GM19372 (cell line): Measurements from ENCODE around the gene MLLT10.
A peak's percentile ranks its signal among the peaks of the same experiment; 100 is the strongest.
"Not testable (repeated sequence)": the region's sequence is repeated elsewhere in the genome, so short reads cannot be mapped to it uniquely, and the experiment has no call there.

ENCODE experiments used
- ATAC-seq: cut with Tn5 transposase; IDR thresholded peaks from one replicate; pipeline ENCODE4 v1.9.1; 2021; ENCODE audit warnings: mild to moderate bottlenecking, low read depth, moderate library complexity; ENCODE audit not compliant: unreplicated experiment

MLLT10 gene

DNA sequence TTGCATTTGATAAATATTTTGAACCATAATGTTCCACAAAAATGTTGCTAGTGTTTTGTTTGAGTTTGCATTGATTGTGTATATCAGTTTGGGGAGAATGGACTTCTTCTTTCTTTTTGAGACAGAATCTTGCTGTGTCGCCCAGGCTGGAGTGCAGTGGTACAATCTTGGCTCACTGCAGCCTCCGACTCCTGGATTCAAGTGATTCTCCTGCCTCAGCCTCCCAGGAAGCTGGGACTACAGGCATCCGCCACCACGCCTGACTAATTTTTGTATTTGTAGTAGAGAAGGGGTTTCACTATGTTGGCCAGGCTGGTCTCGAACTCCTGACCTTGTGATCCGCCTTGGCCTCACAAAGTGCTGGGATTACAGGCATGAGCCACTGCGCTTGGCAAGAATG lies 25.0 kb downstream of the MLLT10 start:
- ATAC-seq, result not testable (repeated sequence)

DNA sequence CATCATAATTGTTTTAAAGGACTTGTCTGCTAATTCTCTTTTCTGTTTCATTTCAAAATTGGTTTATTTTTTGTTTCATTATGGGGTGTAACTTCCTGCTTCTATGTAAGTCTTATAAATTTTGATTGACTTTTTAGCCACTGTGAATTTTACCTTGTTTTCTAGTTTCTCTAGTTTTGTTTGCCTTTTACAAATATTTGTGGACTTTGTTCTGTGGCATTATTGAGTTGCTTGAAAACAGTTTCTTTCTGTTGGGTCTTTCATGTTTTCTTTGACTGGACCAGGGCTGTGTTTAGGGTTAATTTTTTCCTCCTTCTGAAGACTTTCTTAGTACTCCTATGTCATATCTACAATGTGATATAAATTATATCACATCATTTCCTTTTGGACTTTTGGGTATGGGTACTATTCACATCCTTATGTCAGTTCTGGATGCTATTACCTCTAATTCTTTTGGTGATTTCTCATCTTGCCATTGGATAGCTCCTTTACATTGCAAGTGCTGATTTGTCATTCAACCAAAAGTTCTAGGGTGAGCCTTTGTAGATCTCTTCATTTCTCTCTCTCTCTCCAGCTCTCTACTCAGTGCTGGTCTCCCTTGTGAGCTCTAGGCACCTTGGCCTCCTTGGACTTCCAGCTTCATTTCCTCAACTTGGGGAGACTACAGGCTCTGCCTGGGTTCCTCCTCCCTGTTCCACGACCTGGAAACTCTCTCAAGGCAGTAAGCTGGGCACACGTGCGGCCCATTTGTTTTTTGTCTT lies 36.9 kb downstream of the MLLT10 start:
- no peak for ATAC-seq

DNA sequence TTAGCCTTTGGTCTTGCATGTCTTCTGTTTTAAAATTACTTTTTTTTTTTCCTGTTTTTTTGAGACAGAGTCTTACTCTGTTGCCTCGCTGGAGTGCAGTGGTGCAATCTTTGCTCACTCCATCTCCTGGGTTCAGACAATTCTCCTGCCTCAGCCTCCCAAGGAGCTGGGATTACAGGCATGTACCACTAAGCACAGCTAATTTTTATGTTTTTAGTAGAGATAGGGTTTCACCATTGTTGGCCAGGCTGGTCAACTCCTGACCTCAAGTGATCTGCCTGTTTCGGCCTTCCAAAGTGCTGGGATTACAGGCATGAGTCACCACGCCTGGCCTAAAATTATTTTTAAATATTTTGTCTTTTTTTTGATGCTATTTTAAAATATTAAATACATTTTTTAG lies 38.5 kb downstream of the MLLT10 start:
- no peak for ATAC-seq

DNA sequence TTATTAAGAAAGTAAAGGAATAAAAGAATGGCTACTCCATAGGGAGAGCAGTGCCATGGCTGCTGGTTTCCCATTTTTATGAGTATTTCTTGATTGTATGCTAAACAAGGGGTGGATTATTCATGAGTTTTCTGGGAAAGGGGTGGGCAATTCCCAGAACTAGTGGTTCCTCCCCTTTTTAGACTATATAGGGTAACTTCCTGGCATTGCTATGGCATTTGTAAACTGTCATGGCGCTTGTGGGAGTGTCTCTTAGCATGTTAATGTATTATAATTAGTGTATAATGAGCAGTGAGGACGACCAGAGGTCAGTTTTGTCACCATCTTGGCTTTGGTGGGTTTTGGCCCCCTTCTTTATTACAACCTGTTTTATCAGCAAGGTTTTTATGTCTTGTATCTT lies 40.5 kb downstream of the MLLT10 start:
- ATAC-seq, result not testable (repeated sequence)

DNA sequence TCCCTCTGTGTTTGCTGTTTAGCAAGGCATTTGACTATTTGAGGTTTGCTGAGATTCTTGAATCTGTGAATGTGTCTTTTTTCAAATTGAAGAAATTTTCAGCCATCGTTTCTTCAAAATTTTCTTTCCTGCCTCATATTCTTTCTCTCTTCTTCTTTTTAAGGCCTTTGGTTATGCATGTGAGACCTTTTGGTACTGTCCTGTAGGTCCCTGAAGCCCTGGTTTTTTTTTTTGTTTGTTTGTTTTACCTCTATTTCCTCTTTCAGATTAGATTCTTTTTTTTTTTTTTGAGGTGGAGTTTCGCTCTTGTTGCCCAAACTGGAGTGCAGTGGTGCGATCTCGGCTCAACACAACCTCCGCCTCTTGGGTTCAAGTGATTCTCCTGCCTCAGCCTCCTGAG lies 45.3 kb downstream of the MLLT10 start:
- ATAC-seq, result no peak

DNA sequence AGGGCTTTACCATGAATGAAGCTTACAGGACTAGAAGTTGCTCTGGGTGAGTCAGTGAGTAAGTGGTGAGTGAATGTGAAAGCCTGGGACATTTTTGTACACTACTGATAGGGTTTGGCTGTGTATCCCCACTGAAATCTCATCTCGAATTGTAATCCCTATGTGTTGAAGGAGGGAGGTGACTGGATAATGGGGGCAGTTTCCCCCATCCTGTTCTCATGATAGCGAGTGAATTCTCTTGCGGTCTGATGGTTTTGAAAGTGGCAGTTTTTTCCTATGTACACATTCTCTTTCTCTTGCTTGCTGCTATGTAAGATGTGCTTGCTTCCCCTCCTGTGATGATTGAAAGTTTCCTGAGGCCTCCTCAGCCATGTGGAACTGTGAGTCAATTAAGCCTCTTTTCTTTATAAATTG lies 47.4 kb downstream of the MLLT10 start:
- ATAC-seq, result peak; percentile 70

DNA sequence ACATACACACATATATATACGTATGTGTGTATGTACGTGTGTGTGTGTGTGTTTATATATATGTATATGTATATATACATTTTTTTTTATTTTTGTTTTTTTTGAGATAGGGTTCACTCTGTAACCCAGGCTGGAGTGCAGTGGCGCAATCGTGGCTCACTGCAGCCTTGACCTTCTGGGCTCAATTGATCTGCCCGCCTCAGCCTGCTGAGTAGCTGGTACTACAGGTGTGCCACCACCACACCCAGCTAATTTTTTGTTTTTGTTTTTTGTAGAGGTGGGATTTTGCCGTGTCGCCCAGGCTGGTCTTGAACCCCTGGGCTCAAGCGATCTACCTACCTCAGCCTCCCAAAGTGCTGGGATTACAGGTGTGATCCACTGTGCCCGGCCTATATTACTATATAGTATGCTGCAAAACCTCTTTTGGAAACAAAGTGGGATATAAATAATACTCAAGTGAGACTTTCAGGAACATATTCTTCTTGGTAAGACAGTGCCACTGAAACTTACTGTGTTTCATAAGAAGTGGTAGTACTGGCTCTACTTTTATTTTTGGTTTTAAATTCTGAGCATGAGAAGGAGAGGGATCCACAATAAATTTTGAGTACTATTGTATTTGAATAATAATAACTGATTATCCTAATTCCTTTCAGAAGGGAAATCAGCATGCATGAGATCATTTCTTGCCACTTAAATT lies 51.0 kb downstream of the MLLT10 start:
- no peak for ATAC-seq

DNA sequence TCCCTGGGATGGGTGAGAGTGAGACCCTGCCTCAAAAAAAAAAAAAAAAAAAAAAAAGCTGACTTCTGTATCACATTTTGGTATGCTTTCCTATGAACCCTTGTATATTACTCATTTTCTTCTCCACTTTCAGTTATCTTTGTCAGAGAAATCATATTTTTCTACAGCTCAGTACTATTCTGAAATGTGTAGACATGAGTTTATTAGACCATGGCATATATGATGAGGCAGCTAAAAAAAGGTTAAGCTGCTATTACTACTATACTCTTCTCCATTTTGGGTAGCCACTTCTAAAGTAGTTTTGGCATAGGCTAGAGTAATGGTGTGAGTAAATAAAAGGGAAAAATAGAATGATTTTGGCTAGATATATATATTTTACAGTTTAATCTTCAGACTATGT lies 53.4 kb downstream of the MLLT10 start:
- ATAC-seq, result no peak

DNA sequence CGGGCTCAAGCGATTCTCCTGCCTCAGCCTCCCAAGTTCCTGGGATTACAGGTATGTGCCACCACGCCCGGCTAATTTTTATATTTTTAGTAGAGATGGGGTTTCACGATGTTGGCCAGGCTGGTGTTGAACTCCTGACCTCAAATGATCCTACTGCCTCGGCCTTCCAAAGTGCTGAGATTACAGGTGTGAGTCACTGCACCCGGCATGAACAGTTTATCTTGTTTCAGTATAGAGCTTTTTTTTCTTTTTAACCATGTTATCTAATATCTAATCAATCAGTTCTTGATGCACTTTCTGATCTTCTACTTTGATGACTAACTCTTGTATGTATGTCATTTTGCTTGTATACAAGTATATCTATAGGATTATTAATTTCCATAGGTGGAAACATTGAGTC lies 54.1 kb downstream of the MLLT10 start:
- not testable (repeated sequence) for ATAC-seq

DNA sequence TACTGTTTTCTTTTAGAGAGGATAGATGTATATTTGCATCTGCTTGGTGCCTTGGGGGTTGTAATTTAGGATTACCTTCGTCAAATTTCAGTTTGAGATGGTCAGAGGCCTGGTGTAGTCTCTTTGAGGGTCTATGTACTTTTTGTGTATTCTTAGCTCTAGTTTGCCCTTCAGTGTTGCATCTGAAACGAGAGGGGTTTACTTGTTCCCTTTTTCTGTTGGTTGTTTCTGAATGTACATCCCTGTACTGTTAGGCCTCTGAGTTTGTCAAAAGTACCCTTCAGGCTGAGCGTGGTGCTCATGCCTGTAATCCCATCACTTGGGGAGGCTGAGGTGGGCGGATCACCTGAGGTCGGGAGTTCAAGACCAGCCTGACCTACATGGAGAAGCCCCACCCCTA lies 60.0 kb downstream of the MLLT10 start:
- ATAC-seq, result no peak

DNA sequence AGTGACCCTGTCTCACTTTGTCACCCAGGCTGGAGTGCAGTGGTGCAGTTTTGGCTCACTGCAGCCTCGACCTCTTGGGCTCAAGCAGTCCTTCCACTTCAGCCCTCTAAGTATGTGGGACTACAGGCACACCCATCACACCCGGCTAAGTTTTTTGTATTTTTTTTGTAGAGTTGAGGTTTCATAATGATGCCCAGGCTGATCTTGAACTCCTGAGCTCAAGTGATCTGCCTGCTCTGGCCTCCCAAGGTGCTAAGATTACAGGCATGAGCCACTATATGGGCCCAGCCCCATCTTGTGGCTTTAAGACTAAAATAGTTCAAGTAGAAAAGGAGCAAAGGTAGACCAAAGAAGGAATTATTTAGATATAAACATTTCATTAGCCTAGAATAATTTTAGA lies 65.5 kb downstream of the MLLT10 start:
- no peak for ATAC-seq

DNA sequence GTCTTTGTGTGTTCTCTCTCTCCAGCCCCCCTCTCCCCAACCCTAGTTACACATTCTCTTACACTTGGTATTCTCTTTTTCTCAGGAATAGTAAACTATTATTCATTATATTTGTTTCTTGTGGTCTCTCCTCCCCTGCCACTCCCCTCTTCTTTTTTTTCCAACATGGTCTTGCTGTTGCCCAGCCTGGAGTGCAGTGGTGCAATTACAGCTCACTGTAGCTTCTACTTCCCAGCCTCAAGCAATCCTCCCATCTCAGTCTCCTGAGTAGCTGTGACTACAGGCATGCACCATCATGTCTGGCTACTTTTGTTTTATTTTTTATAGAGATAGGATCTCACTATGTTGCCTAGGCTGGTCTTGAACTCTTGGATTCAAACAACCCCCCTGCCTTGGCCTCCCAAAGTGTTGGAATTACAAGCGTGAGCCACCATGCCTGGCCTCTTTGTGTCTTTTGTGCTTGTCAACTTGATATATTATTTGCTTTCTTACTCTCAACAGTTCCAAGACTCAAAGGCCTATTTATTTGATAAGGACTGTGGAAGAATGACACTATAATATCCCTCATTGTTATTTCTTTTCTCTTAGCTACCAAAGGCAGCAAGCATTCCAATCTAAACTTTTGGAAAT lies 66.9 kb downstream of the MLLT10 start:
- ATAC-seq, result no peak

DNA sequence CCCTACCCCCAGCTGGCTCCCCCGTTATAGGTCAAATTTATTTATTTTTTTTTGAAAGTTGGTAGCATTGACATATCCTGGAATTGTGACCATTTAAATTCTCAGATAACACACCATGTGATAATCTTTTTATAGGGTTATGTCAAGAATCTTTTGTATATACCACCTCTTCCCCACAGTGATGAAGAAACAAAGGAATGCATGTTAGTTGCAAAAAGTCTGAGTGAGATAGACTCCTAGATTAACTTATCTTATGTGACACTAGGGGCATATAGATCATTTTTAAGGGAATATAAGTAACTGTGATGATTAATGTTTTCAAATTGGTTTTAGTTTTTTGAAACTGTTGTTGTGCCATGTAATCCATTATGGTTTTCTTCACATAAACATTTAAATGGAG lies 68.3 kb downstream of the MLLT10 start:
- no peak for ATAC-seq

DNA sequence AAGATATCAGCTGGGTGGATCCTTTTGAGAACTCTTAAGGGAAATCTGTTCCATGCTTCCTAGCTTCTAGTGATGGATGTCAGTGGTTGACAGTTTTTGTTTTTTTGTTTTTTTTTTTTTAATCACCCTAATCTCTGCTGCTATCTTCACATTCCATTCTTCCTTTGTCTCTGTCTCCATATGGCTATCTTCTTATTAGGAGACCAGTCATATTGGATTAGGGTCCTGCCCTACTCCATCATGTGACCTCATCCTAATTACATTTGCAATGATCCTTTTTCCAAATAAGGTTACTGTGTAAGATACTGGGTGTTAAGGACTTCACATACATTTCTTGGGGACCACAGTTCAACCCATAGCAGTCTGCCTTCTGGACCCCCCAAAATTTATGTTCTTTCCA lies 69.7 kb downstream of the MLLT10 start:
- no peak for ATAC-seq

DNA sequence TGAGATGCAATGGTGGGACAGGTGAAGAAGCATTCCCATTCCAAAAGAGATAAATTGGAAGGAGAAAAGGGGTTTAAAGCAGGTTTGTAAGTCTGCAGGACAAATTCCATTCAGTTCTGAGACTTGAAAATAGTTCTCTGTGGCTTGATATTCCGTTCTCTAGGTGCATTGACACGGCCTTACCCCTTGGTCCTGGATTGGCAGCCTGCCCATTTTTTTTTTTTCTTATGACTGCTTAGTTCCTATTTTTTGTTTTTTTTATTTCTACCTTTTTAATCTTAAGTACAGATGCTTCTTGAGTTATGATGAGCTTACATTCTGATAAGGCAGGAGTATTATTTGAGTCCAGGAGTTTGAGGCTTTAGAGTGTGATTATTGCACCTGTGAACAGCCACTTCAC lies 70.6 kb downstream of the MLLT10 start:
- ATAC-seq, result no peak

DNA sequence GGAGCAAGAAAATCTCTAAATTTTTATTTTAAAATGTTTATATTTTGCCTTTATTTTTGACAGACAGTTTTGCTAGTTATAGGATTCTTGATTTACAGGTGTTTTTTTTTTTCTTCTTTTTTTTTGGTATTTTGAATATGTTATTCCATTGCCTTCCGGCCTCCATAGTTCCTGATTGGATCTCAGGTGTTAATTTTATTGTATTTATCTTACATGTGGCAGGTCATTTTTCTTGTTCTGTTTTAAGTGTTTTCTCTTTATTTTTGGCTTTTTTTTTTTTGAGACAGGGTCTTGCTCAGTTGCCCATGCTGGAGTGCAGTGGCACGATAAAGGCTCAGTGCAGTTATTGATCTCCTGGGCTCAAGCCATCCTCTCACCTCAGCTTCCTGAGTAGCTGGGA lies 73.9 kb downstream of the MLLT10 start:
- no peak for ATAC-seq

DNA sequence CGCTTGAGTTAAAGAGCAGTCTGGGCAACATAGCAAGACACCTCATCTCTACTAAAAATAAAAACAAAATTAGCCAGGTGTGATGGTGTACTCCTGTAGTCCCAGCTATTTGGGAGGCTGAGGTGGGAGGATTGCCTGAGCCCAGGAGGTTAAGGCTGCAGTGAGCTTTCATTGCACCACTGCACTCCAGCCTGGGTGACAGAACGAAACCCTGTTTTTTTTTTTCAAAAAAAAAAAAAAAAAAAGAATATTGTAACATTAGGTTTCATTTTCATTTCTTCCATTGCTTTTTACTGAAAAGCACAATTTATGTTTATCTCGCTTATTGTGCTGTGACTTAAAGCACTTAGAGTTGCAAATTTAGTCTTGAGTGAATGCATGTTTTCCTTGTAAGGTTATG lies 80.0 kb downstream of the MLLT10 start:
- ATAC-seq, result no peak

DNA sequence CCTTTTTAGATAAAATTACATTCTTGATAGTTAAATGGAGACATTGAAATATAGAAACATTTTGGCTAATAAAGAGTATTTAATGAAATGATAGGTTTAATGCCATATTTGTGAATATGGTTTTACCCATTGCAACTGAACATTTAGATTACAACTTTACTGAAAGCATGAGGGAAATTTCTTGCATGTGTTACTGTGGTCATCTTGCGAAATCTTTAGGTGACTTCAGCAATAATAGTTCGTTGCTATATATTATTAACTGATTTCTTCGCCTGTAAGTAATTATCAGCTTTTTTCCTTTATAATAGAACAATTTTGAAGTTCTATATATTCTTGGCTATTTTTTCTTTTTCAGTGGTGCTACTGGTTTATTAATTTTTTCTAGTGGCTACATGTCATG lies 83.2 kb downstream of the MLLT10 start:
- no peak for ATAC-seq

DNA sequence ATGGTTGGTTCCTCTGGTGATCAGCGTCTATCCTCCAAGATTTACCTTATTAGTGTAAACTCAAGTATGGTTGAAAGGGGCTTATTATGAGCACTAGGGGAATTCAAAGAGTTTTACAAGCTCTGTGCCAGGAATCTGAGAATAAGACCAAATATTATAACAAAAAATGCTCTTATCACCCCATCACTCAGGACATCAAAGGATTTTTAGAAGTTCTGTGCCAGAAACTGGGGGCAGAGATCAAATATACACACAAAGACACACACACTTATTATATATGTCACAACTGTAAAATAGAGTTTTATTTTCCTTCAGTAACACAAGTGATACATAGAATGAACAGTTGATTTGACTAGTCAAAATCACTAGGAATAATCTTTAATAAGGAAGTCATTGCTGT lies 89.3 kb downstream of the MLLT10 start:
- ATAC-seq, result no peak

DNA sequence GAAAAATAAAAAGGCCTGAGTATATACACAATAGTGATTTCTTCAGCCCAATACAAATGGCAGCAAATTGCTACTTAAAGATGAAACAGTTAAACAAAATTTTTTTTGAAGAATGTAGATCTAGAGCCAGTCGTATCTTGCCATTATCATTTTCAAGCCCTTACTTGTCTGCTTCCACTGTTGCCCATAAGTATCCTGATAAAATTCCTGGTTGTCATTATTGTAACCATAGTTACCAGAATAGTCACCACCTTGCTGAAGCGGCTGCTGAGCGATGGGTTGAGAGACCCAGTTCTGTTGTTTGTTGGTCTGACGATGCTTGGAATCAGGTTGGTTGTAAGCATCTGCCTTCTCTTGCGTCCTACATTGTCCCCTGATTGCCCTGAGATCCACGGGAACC lies 90.4 kb downstream of the MLLT10 start:
- not testable (repeated sequence) for ATAC-seq

DNA sequence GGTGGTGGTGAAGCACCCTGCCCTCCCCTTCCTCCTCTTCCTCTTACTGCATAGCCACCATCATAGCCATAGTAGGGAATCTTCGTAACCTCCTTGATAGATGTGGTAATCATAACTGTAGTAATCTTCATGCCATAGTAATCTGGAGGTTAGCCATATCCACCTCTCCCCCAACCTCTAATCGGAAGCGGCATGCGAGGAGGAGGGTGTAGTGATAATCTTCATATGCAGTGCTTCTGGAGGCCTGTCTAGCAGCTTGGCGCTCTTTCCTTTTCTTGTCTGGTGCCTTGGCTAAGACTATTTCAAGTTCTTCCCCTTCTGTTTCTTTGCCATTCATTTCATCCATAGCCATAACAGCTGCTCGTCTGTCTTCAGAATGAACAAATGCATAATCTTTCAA lies 90.9 kb downstream of the MLLT10 start:
- no peak for ATAC-seq
